ENCODE results near the gene LARGE1. TPM values are rescaled to one million over a fixed set of nuclear protein-coding genes. Genes with fewer than 3 reads are reported as not detected.

The LARGE1 gene
- total and polyA plus RNA-seq, 2 of the 4 experiments (the other 2 are of a cell fraction): 6.2 to 12.4 TPM

DNA sequence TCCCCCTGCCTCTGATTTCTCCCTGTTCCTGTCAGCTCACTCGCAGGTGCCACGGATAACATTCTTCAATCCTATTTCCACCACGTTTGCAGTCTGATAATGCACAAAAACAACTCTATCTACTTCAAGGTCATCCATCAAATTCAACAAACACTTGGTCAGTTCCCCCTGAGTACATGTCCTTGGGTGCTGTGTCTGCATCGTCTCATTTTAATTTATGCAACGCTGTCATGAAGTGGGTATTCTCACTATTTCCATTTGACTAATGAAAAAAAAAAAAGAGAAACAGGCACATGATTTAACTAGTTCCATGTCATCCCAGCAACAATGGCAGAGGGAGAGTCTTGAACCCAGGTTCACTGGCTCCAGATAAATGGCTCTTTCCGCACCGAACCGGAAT lies 262.6 kb downstream of the LARGE1 start:
- no peak overlapping the region for H2AK9ac ChIP-seq (replicated peaks; ENCODE audit: low read depth, low read length, poor library complexity)
- H4K8ac ChIP-seq (ENCODE audit: low read depth in 2 of 2, low read length in 2 of 2): no peak overlapping the region
- no peak overlapping the region for H3K14ac ChIP-seq (replicated peaks; ENCODE audit: low read depth, low read length)
- no peak overlapping the region for H2AFZ ChIP-seq (replicated peaks; ENCODE audit: low read length, poor library complexity)
- intact Hi-C loops (cut with micrococcal nuclease): no loop called here
- H4K91ac ChIP-seq (ENCODE audit: insufficient read depth, low read depth, low read length): no peak overlapping the region
- no peaks in the 10 kb centered on the region for H3K27me3 ChIP-seq (ENCODE audit: control insufficient read depth, insufficient read depth, low read length)
- no peaks in the 10 kb centered on the region for H3K36me3 ChIP-seq (ENCODE audit: control insufficient read depth, insufficient read depth, low read length)
- no peaks in the 10 kb centered on the region for H4K20me1 ChIP-seq (ENCODE audit: insufficient read depth, low read length)
- H3K4ac ChIP-seq (ENCODE audit: low read depth, low read length): no peak overlapping the region
- H3K4me3 ChIP-seq (ENCODE audit: insufficient read depth, low read depth, low read length): no peak overlapping the region
- dilution Hi-C loops (cut with HindIII; ENCODE audit: low sequenced_read_pairs, unreplicated experiment): no loop called here
- no peak overlapping the region for H3K23ac ChIP-seq (ENCODE audit: low read depth, low read length)
- ChIA-PET POLR2A (ENCODE audit: unreplicated experiment) (no interaction called here), CTCF (interaction anchor here (0.7 kb wide), 1 partner anchor 107 kb away, joined by 4 read pairs; no protein-coding TSS in a partner anchor)
- H2BK5ac ChIP-seq (ENCODE audit: low read depth, low read length, poor library complexity, severe bottlenecking): no peak overlapping the region
- H3K56ac ChIP-seq (ENCODE audit: extremely low read depth, insufficient read depth, low read length): no peak overlapping the region
- H2AK5ac ChIP-seq (ENCODE audit: low read depth, low read length): no peak overlapping the region
- H3K18ac ChIP-seq (ENCODE audit: low read depth, low read length): no peak overlapping the region
- in situ Hi-C loops (cut with MboI; ENCODE audit: low sequenced_read_pairs): no loop called here
- no TSS peak for BruUV-seq (replicated peaks)
- H3K9ac ChIP-seq (ENCODE audit: low read depth, low read length): no peak overlapping the region
- H2BK20ac ChIP-seq (ENCODE audit: low read depth, low read length): no peak overlapping the region
- H3K9me1 ChIP-seq (ENCODE audit: insufficient read depth, low read length): no peaks in the 10 kb centered on the region
- no peaks in the 10 kb centered on the region; a peak in 1 of 4 replicates for H3K79me1 ChIP-seq (ENCODE audit: low read depth in 1 of 2, low read length in 2 of 2)
- no peak overlapping the region for H4K5ac ChIP-seq (ENCODE audit: low read depth, low read length)
- no peak overlapping the region for H3K4me2 ChIP-seq (ENCODE audit: low read depth, low read length)
- no peak overlapping the region for H3K27ac ChIP-seq (ENCODE audit: insufficient read depth, low read length)
- H3K4me1 ChIP-seq (ENCODE audit: control insufficient read depth, insufficient read depth, low read length): no peaks in the 10 kb centered on the region
- ATAC-seq (ENCODE audit: low read depth) (no peak), DNase-seq (no peak)
- no peak overlapping the region for H2BK15ac ChIP-seq (ENCODE audit: low read depth, low read length)
- no peak overlapping the region for H2BK120ac ChIP-seq (ENCODE audit: low read depth, low read length)
- 84% methylated on average over 5 of the region's 8 CpGs; no CpG with 5 or more reads in 1 of the 2 experiments for WGBS, 2 experiments (ENCODE audit: extremely low coverage in 2 of 2, insufficient read length in 1 of 2)
- no peaks in the 10 kb centered on the region for H3K9me3 ChIP-seq (ENCODE audit: control insufficient read depth, insufficient read depth, low read length)
- TF ChIP-seq CHD1 (IDR thresholded peaks at IDR 0.05; ENCODE audit: low read depth, low read length) (no peak), ELK1 (IDR thresholded peaks at IDR 0.05; ENCODE audit: borderline replicate concordance, low read depth, low read length) (no peak), POLR2A (IDR thresholded peaks at IDR 0.05; ENCODE audit: low read depth, low read length) (no peak), MXI1 (IDR thresholded peaks at IDR 0.05; ENCODE audit: borderline replicate concordance, low read depth, low read length) (no peak), FOS (IDR thresholded peaks at IDR 0.05; ENCODE audit: low read depth, low read length) (no peak), CEBPB (IDR thresholded peaks at IDR 0.05; ENCODE audit: low read depth, low read length) (no peak), BHLHE40 (IDR thresholded peaks at IDR 0.05; ENCODE audit: low read depth, low read length) (no peak), RCOR1 (IDR thresholded peaks at IDR 0.05; ENCODE audit: insufficient replicate concordance, low read length) (no peak), RFX5 (IDR thresholded peaks at IDR 0.05; ENCODE audit: low read depth, low read length) (no peak), NFE2L2 (IDR thresholded peaks at IDR 0.05; ENCODE audit: low read depth, low read length) (no peak), MAZ (IDR thresholded peaks at IDR 0.05; ENCODE audit: borderline replicate concordance, low read depth, low read length) (no peak), SMC3 (IDR thresholded peaks at IDR 0.05; ENCODE audit: low read depth, low read length) (no peak)
- TF ChIP-seq, protein P1, sequence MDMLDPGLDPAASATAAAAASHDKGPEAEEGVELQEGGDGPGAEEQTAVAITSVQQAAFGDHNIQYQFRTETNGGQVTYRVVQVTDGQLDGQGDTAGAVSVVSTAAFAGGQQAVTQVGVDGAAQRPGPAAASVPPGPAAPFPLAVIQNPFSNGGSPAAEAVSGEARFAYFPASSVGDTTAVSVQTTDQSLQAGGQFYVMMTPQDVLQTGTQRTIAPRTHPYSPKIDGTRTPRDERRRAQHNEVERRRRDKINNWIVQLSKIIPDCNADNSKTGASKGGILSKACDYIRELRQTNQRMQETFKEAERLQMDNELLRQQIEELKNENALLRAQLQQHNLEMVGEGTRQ (IDR thresholded peaks at IDR 0.05; ENCODE audit: low read depth, low read length): no peak

All from IMR-90 (cell line).